NT2/D1 (cell line): ENCODE results near the gene BHLHE23.
A peak's percentile ranks its signal among the peaks of the same experiment; 100 is the strongest.

ENCODE experiments used
- DNase-seq: peaks from one replicate; pipeline ENCODE4 v3.0.0-alpha.2; 2011; ENCODE audit warnings: low read depth, low spot score
- H3K27me3 ChIP-seq: 2 replicates; pipeline ENCODE4 v1.6.0; 2011; ENCODE audit warnings: mild to moderate bottlenecking; ENCODE audit not compliant: insufficient read length, insufficient read depth
- H3K36me3 ChIP-seq: 2 replicates; pipeline ENCODE4 v1.6.1; 2011; ENCODE audit warnings: mild to moderate bottlenecking, low read length, mixed read lengths; ENCODE audit not compliant: insufficient read depth, insufficient read length
- H3K4me1 ChIP-seq: 2 replicates; pipeline ENCODE4 v1.5.1; 2011; ENCODE audit not compliant: insufficient read depth, insufficient read length
- H3K4me3 ChIP-seq: 2 replicates; pipeline ENCODE4 v1.5.1; 2011; ENCODE audit warnings: low read depth; ENCODE audit not compliant: insufficient read length
- H3K9ac ChIP-seq: 2 replicates; pipeline ENCODE4 v1.6.0; 2011; ENCODE audit warnings: low read depth; ENCODE audit not compliant: insufficient read length
- H3K9me3 ChIP-seq: 2 replicates; pipeline ENCODE4 v1.5.1; 2011; ENCODE audit warnings: mild to moderate bottlenecking, low read length; ENCODE audit not compliant: insufficient read depth
- SUZ12 ChIP-seq: IDR thresholded peaks from 2 replicates; pipeline ENCODE4 v1.6.1; 2011; ENCODE audit not compliant: insufficient read length, insufficient read depth; ENCODE audit errors: extremely low read depth
- YY1 ChIP-seq: IDR thresholded peaks from 2 replicates; pipeline ENCODE4 v1.6.1; 2011; ENCODE audit not compliant: insufficient read length, insufficient read depth
- ZNF274 ChIP-seq: IDR thresholded peaks from 2 replicates; pipeline ENCODE4 v1.6.1; 2011; ENCODE audit warnings: mild to moderate bottlenecking, low read depth, low read length

BHLHE23 gene

GRCh38 chr20:63032861-63033793, 26.4 kb upstream of the BHLHE23 start:
- DNase-seq, result no peak
- H3K36me3 ChIP-seq, result no peaks in the 10 kb centered on the region
- no peaks in the 10 kb centered on the region for H3K9me3 ChIP-seq
- peak overlapping the region; percentile 8 for H3K4me3 ChIP-seq
- TF ChIP-seq YY1 (no peak), SUZ12 (no peak), ZNF274 (no peak)
- H3K4me1 ChIP-seq, result peaks cover 34% of the 10 kb centered on the region
- peak overlapping the region; percentile 66 for H3K9ac ChIP-seq
- H3K27me3 ChIP-seq, result peaks cover 6% of the 10 kb centered on the region

DNA sequence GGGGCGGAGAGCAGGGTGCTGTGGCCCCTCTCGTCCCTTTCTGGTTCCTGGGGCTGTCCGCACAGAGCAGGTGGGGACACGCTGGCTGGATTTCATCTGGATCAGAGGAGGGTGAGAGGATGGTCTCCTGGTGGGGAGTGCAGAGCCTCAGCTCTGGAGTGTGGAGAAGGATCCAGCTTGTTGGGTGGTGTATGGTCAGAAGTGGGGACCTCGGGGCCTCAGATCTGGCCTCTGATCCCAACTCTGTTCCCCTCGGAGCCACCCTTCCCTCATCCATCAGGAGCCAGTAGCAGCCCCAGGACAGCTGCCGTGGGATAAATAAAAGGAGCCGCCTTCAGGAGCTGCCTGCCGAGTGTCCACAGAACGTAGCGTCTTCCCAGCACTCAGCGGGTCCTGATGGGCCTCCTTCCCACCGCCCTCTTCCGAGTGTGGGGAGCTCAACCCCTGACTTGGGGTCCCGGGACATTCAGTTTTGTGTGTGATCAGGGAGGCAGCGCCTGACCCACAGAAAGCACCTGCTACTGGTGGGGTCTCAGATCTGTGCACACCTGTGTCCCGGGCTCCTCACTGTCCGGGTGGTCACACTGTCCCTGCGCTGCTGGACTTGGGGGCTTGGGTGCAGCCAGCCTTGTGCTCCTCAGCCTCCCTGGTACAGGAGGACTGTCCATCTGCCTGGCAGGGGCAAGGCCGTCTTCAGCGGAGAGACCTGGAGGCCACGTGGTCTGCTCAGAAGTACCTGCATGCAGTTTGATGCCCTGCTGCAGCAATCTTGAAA, 25.4 kb upstream of the BHLHE23 start:
- Histone ChIP-seq H3K27me3 (peaks cover 6% of the 10 kb centered on the region), H3K4me1 (peaks cover 34% of the 10 kb centered on the region), H3K9ac (peak overlapping the region; percentile 66), H3K9me3 (no peaks in the 10 kb centered on the region), H3K36me3 (no peaks in the 10 kb centered on the region), H3K4me3 (no peak overlapping the region)
- DNase-seq, result no peak
- TF ChIP-seq SUZ12 (no peak), ZNF274 (no peak), YY1 (no peak)

DNA sequence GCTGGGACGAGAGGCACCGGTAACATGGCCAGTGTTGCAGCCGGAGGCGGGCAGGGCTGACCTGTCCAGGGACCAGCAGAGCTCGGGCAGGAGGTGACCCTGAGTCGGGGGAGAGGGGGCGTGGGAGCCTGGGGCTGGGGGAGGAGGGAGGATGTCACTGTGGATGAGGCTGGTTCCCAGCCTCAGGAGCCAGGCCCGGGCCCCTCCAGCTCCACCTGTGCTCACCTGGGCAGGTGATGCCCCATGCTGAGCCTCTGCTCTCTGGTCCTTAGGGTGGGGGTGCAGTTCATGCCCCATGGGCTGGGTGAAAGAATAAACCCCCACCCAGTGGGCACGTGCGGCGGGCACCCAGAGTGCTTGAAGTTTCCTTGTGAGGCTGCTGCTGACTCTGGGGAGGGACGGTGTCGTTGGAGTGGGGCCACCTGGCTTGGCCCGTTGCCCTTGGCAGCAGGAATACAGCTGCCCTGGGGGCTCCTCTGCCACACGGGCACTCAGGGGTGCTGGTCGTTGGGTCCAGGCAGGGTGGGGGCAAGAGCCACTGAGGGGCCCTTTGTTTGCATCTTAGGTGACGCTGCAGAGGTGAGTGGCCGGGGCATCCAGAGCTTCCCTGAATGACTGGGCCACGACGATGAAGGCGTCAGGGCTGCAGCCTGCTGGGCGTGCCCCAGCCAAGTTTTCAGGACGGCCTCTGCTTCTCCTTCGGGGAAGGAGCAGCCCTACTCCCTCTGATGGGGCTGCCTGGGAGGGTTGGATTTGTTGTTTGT, 24.7 kb upstream of the BHLHE23 start:
- Histone ChIP-seq H3K9me3 (no peaks in the 10 kb centered on the region), H3K4me3 (no peak overlapping the region), H3K27me3 (peaks cover 6% of the 10 kb centered on the region), H3K4me1 (peaks cover 34% of the 10 kb centered on the region), H3K9ac (no peak overlapping the region), H3K36me3 (no peaks in the 10 kb centered on the region)
- TF ChIP-seq ZNF274 (no peak), YY1 (no peak), SUZ12 (no peak)
- DNase-seq, result no peak

GRCh38 chr20:63029358-63030121, 22.8 kb upstream of the BHLHE23 start:
- no peak for TF ChIP-seq ZNF274
- no peak for TF ChIP-seq SUZ12
- no peak for TF ChIP-seq YY1
- H3K27me3 ChIP-seq, result no peaks in the 10 kb centered on the region
- DNase-seq, result no peak
- H3K36me3 ChIP-seq, result no peaks in the 10 kb centered on the region
- H3K9ac ChIP-seq, result peak overlapping the region; percentile 5
- no peak overlapping the region for H3K4me3 ChIP-seq
- H3K4me1 ChIP-seq, result peaks cover 27% of the 10 kb centered on the region
- H3K9me3 ChIP-seq, result no peaks in the 10 kb centered on the region

DNA sequence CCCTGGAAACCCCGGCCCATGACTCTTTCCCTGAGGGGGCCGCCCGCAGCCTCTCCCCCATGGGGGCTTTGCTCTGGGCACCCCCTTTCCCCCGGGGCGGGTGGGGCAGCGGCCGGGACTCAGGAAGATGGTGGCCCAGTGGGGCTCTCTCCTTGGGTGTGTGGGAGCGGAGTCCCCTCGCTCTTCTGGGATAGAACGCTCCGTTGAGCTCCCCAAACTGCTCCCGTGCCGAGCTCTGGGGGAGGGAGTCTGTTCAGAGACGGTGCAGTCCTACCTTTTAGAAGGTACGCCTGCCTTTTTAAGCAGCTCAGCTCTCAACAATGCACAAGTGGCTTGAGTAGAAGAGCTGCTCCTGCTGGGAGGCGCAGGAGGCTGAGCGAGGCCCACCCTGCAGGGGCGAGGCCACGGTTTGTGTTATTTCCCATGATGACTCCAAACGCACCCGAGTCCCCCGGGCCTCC, 21.7 kb upstream of the BHLHE23 start:
- TF ChIP-seq ZNF274 (no peak), SUZ12 (no peak)
- Histone ChIP-seq H3K9me3 (no peaks in the 10 kb centered on the region), H3K9ac (peak overlapping the region; percentile 17), H3K4me1 (peaks cover 20% of the 10 kb centered on the region), H3K27me3 (no peaks in the 10 kb centered on the region), H3K36me3 (no peaks in the 10 kb centered on the region), H3K4me3 (no peak overlapping the region)
- no peak for DNase-seq

- Histone ChIP-seq H3K27me3 (no peaks in the 10 kb centered on the region), H3K9me3 (no peaks in the 10 kb centered on the region), H3K4me3 (no peak overlapping the region), H3K36me3 (no peaks in the 10 kb centered on the region), H3K9ac (no peak overlapping the region), H3K4me1 (peaks cover 19% of the 10 kb centered on the region)
- TF ChIP-seq YY1, result no peak
- TF ChIP-seq SUZ12, result no peak
- no peak for TF ChIP-seq ZNF274
- DNase-seq, result no peak
Measured at GRCh38 chr20:63027922-63028389, 21.2 kb upstream of the BHLHE23 start.
